Mesendoderm (in vitro differentiated cells): ENCODE data around the gene PTCH2.

Experiments
- DNase-seq: peaks from one replicate; pipeline ENCODE4 v3.0.0; 2013
- H2AK5ac ChIP-seq: 2 replicates; pipeline ENCODE4 v1.6.1; 2013; ENCODE audit warnings: low read length, inconsistent platforms
- H2BK120ac ChIP-seq: 2 replicates; pipeline ENCODE4 v1.6.1; 2013; ENCODE audit warnings: low read depth, mild to moderate bottlenecking, low read length, moderate library complexity, mixed read lengths
- H2BK15ac ChIP-seq: replicated peaks from 2 replicates; pipeline ENCODE4 v1.6.1; 2013; ENCODE audit warnings: low read depth, mild to moderate bottlenecking, moderate library complexity
- H2BK5ac ChIP-seq: 2 replicates; pipeline ENCODE4 v1.6.1; 2013; ENCODE audit warnings: low read length, inconsistent platforms
- H3K18ac ChIP-seq: 2 replicates; pipeline ENCODE4 v1.6.1; 2013; ENCODE audit warnings: mild to moderate bottlenecking, low read length, mixed read lengths
- H3K23ac ChIP-seq: one replicate; pipeline ENCODE4 v1.6.1; 2013; ENCODE audit warnings: low read length
- H3K27ac ChIP-seq: 2 replicates; pipeline ENCODE4 v1.5.1; 2013; ENCODE audit warnings: low read depth, mild to moderate bottlenecking, inconsistent platforms, low read length, moderate library complexity
- H3K27me3 ChIP-seq: 2 replicates; pipeline ENCODE4 v1.6.1; 2013; ENCODE audit warnings: low read length, control low read depth, mild to moderate bottlenecking, inconsistent platforms; ENCODE audit not compliant: insufficient read depth, poor library complexity
- H3K36me3 ChIP-seq: 2 replicates; pipeline ENCODE4 v1.6.1; 2013; ENCODE audit warnings: low read length, inconsistent platforms; ENCODE audit not compliant: control insufficient read depth, insufficient read depth
- H3K4ac ChIP-seq: one replicate; pipeline ENCODE4 v1.6.1; 2013; ENCODE audit warnings: low read depth, mild to moderate bottlenecking, low read length, moderate library complexity
- H3K4me1 ChIP-seq: 2 replicates; pipeline ENCODE4 v1.6.1; 2013; ENCODE audit warnings: low read depth, low read length, inconsistent platforms; ENCODE audit not compliant: control insufficient read depth
- H3K4me2 ChIP-seq: 2 replicates; pipeline ENCODE4 v1.6.1; 2013; ENCODE audit warnings: low read length
- H3K4me3 ChIP-seq: 2 replicates; pipeline ENCODE4 v1.5.1; 2013; ENCODE audit warnings: mild to moderate bottlenecking, low read length
- H3K56ac ChIP-seq: one replicate; pipeline ENCODE4 v1.6.1; 2013; ENCODE audit warnings: low read length
- H3K79me1 ChIP-seq: 2 replicates; pipeline ENCODE4 v1.6.1; 2013; ENCODE audit warnings: low read length, inconsistent platforms
- H3K79me2 ChIP-seq: 2 replicates; pipeline ENCODE4 v1.6.1; 2013; ENCODE audit warnings: mild to moderate bottlenecking, low read length; ENCODE audit not compliant: control insufficient read depth, insufficient read depth
- H3K9ac ChIP-seq: 2 replicates; pipeline ENCODE4 v1.6.1; 2013; ENCODE audit warnings: low read length, inconsistent platforms
- H4K5ac ChIP-seq: one replicate; pipeline ENCODE4 v1.6.1; 2013; ENCODE audit warnings: low read length
- H4K8ac ChIP-seq: one replicate; pipeline ENCODE4 v1.6.1; 2013; ENCODE audit warnings: low read depth, mild to moderate bottlenecking, control low read depth, low read length, moderate library complexity
- WGBS: extraction: QIAGEN DNeasy Blood & Tissue Kit; methylation state at CpG from one replicate; pipeline ENCODE4 v1.1.7; 2013; ENCODE audit warnings: low lambda C conversion rate, missing lambda C conversion rate; ENCODE audit not compliant: insufficient coverage; ENCODE audit errors: extremely low coverage; 5-methylcytosine and 5-hydroxymethylcytosine counted together

Gene PTCH2

DNA sequence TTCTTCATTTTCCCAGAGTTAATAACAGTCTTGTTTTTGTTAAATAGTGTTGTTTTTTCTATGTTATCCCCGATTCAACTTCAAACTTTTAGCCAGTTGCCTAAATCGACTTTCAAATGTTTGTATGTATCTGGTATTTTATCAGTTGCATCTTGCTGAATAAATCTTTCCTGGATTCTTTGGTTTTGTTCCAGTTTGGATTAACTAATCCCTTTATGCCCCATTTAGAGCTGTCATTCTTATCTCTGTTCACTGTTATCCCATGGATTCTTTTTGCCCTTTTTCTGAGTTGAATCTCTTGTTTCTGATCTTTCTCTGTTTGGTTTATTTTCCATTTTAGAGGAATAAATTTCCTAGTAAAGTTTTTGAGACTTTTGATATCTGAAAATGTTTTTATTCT is 31.1 kb upstream of the PTCH2 start:
- no peak overlapping the region for H3K23ac ChIP-seq
- H3K27me3 ChIP-seq: no peaks in the 10 kb centered on the region
- H4K5ac ChIP-seq: no peak overlapping the region
- no peak overlapping the region for H2AK5ac ChIP-seq
- no peaks in the 10 kb centered on the region for H3K79me2 ChIP-seq
- no peaks in the 10 kb centered on the region for H3K36me3 ChIP-seq
- H2BK120ac ChIP-seq: no peak overlapping the region
- no peak overlapping the region for H4K8ac ChIP-seq
- no peak overlapping the region for H2BK5ac ChIP-seq
- no peak for DNase-seq
- no peak overlapping the region for H3K27ac ChIP-seq
- H3K4me2 ChIP-seq: no peak overlapping the region
- H3K56ac ChIP-seq: no peak overlapping the region
- no peaks in the 10 kb centered on the region for H3K4me1 ChIP-seq
- H3K9ac ChIP-seq: no peak overlapping the region
- WGBS: no CpG with 5 or more reads among the region's 2 CpGs
- H2BK15ac ChIP-seq: no peak overlapping the region
- H3K18ac ChIP-seq: no peak overlapping the region
- H3K4me3 ChIP-seq: no peak overlapping the region
- no peaks in the 10 kb centered on the region for H3K79me1 ChIP-seq
- no peak overlapping the region for H3K4ac ChIP-seq

DNA sequence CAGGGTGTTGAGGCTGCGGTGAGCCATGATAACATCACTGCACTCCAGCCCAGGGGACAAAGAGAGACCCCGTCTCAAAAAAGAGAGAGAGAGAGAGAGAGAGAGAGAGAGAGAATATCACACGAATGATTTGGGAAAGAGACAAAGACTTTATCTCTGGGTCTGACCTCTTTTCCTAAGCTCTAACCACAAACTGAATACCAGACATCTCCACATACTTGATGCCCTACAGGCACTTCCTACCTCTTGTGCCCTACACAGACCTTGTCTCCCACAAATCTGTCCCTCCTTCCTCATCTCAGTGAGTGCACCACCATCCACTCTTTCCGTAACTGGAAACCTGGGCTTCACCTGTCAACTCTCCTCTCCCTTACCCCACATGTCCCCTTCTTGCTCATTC is 27.0 kb upstream of the PTCH2 start:
- DNase-seq: no peak
- H3K56ac ChIP-seq: no peak overlapping the region
- H3K79me2 ChIP-seq: no peaks in the 10 kb centered on the region
- no peak overlapping the region for H4K5ac ChIP-seq
- no peaks in the 10 kb centered on the region for H3K36me3 ChIP-seq
- no peak overlapping the region for H3K27ac ChIP-seq
- H3K4ac ChIP-seq: no peak overlapping the region
- H2AK5ac ChIP-seq: no peak overlapping the region
- no peak overlapping the region for H3K4me3 ChIP-seq
- H3K9ac ChIP-seq: no peak overlapping the region
- no peak overlapping the region for H3K4me2 ChIP-seq
- no peak overlapping the region for H4K8ac ChIP-seq
- no peak overlapping the region for H2BK15ac ChIP-seq
- no peaks in the 10 kb centered on the region for H3K79me1 ChIP-seq
- no peaks in the 10 kb centered on the region for H3K4me1 ChIP-seq
- WGBS: no CpG with 5 or more reads among the region's 4 CpGs
- H3K18ac ChIP-seq: no peak overlapping the region
- no peak overlapping the region for H2BK5ac ChIP-seq
- H3K27me3 ChIP-seq: no peaks in the 10 kb centered on the region
- H3K23ac ChIP-seq: no peak overlapping the region
- no peak overlapping the region for H2BK120ac ChIP-seq

- no peaks in the 10 kb centered on the region for H3K4me1 ChIP-seq
- H3K79me1 ChIP-seq: no peaks in the 10 kb centered on the region
- no peak overlapping the region for H3K4ac ChIP-seq
- H3K4me2 ChIP-seq: no peak overlapping the region
- no CpG with 5 or more reads among the region's 10 CpGs for WGBS
- no peak overlapping the region for H2BK5ac ChIP-seq
- H3K23ac ChIP-seq: no peak overlapping the region
- no peak overlapping the region for H3K4me3 ChIP-seq
- H3K79me2 ChIP-seq: no peaks in the 10 kb centered on the region
- DNase-seq: no peak
- no peaks in the 10 kb centered on the region for H3K36me3 ChIP-seq
- H2BK120ac ChIP-seq: no peak overlapping the region
- H2AK5ac ChIP-seq: no peak overlapping the region
- H3K27me3 ChIP-seq: no peaks in the 10 kb centered on the region
- no peak overlapping the region for H3K18ac ChIP-seq
- H4K8ac ChIP-seq: no peak overlapping the region
- H2BK15ac ChIP-seq: no peak overlapping the region
- H3K27ac ChIP-seq: no peak overlapping the region
- H3K9ac ChIP-seq: no peak overlapping the region
- H4K5ac ChIP-seq: no peak overlapping the region
- H3K56ac ChIP-seq: no peak overlapping the region
These were observed 24.7 kb upstream of the PTCH2 start for GRCh38 chr1:44867801-44868200.

- Histone ChIP-seq H2BK120ac (no peak overlapping the region), H3K27ac (no peak overlapping the region), H3K4me2 (no peak overlapping the region), H3K4me3 (no peak overlapping the region), H3K4ac (no peak overlapping the region), H3K56ac (no peak overlapping the region), H3K79me2 (no peaks in the 10 kb centered on the region), H4K5ac (no peak overlapping the region), H2BK15ac (no peak overlapping the region), H3K18ac (no peak overlapping the region), H2AK5ac (no peak overlapping the region), H3K36me3 (no peaks in the 10 kb centered on the region), H3K23ac (no peak overlapping the region), H3K79me1 (no peaks in the 10 kb centered on the region), H3K27me3 (no peaks in the 10 kb centered on the region), H3K9ac (no peak overlapping the region), H3K4me1 (no peaks in the 10 kb centered on the region), H4K8ac (no peak overlapping the region), H2BK5ac (no peak overlapping the region)
- no peak for DNase-seq
- no CpG with 5 or more reads among the region's 5 CpGs for WGBS
These were observed 19.9 kb upstream of the PTCH2 start for GRCh38 chr1:44862829-44863401.

GRCh38 chr1:44860891-44861425 is 17.9 kb upstream of the PTCH2 start:
- Histone ChIP-seq H4K5ac (no peak overlapping the region), H2BK5ac (no peak overlapping the region), H3K79me2 (no peaks in the 10 kb centered on the region), H3K36me3 (no peaks in the 10 kb centered on the region), H3K27me3 (no peaks in the 10 kb centered on the region), H2AK5ac (no peak overlapping the region), H3K4me1 (no peaks in the 10 kb centered on the region), H2BK120ac (no peak overlapping the region), H3K56ac (no peak overlapping the region), H3K4me3 (no peak overlapping the region), H3K4ac (no peak overlapping the region), H3K27ac (no peak overlapping the region), H2BK15ac (no peak overlapping the region), H4K8ac (peak overlapping the region; percentile 39), H3K9ac (no peak overlapping the region), H3K23ac (no peak overlapping the region), H3K79me1 (no peaks in the 10 kb centered on the region), H3K18ac (no peak overlapping the region), H3K4me2 (no peak overlapping the region)
- WGBS: no CpG with 5 or more reads among the region's 1 CpG
- DNase-seq: no peak

- Histone ChIP-seq H3K4ac (no peak overlapping the region), H3K9ac (no peak overlapping the region), H3K4me2 (no peak overlapping the region), H4K5ac (no peak overlapping the region), H4K8ac (no peak overlapping the region), H3K4me3 (no peak overlapping the region), H2AK5ac (no peak overlapping the region), H2BK120ac (no peak overlapping the region), H3K4me1 (no peaks in the 10 kb centered on the region), H3K27me3 (no peaks in the 10 kb centered on the region), H3K79me1 (no peaks in the 10 kb centered on the region), H3K56ac (no peak overlapping the region), H2BK5ac (no peak overlapping the region), H3K23ac (no peak overlapping the region), H3K36me3 (no peaks in the 10 kb centered on the region), H2BK15ac (no peak overlapping the region), H3K18ac (no peak overlapping the region), H3K27ac (no peak overlapping the region), H3K79me2 (no peaks in the 10 kb centered on the region)
- no CpG with 5 or more reads among the region's 1 CpG for WGBS
- DNase-seq: no peak
These were observed 17.3 kb upstream of the PTCH2 start for GRCh38 chr1:44860331-44860730.
